GM06990 (cell line): ENCODE results near the gene SV2B.

Experiments
- DNase-seq: peaks from one replicate; pipeline ENCODE4 v3.0.0-alpha.2; 2011; ENCODE audit not compliant: insufficient read length; ENCODE audit errors: extremely low read depth
- H3K27me3 ChIP-seq: replicated peaks from 2 replicates; pipeline ENCODE4 v1.6.0; 2011; ENCODE audit warnings: low read length; ENCODE audit not compliant: control insufficient read depth, insufficient read depth
- H3K36me3 ChIP-seq: 2 replicates; pipeline ENCODE4 v1.5.1; 2011; ENCODE audit warnings: low read length; ENCODE audit not compliant: control insufficient read depth, insufficient read depth
- H3K4me3 ChIP-seq: replicated peaks from 2 replicates; pipeline ENCODE4 v1.5.1; 2011; ENCODE audit warnings: low read depth, mild to moderate bottlenecking, control low read depth, low read length
- CTCF ChIP-seq: IDR thresholded peaks from 2 replicates; pipeline ENCODE4 v1.5.1; 2011; ENCODE audit warnings: low read length, control low read depth, mild to moderate bottlenecking, inconsistent platforms; ENCODE audit not compliant: insufficient read depth, poor library complexity, severe bottlenecking

Gene SV2B

GRCh38 chr15:91104111-91104510 lies 4.1 kb downstream of the SV2B start:
- Histone ChIP-seq H3K27me3 (no peaks in the 10 kb centered on the region; the same call in 1 of the 2 replicates), H3K36me3 (no peaks in the 10 kb centered on the region), H3K4me3 (no peak overlapping the region)
- no peak for DNase-seq
- TF ChIP-seq CTCF: no peak

- no peak for DNase-seq
- TF ChIP-seq CTCF: no peak
- no peaks in the 10 kb centered on the region for H3K27me3 ChIP-seq
- H3K36me3 ChIP-seq: no peaks in the 10 kb centered on the region
- no peak overlapping the region for H3K4me3 ChIP-seq
These were observed 8.4 kb downstream of the SV2B start for GRCh38 chr15:91108421-91108820.

- H3K4me3 ChIP-seq: no peak overlapping the region
- H3K36me3 ChIP-seq: no peaks in the 10 kb centered on the region
- no peak for DNase-seq
- no peak for TF ChIP-seq CTCF
- H3K27me3 ChIP-seq: no peaks in the 10 kb centered on the region
These were observed 9.8 kb downstream of the SV2B start for GRCh38 chr15:91109885-91110284.

- Histone ChIP-seq H3K27me3 (no peaks in the 10 kb centered on the region), H3K4me3 (no peak overlapping the region), H3K36me3 (no peaks in the 10 kb centered on the region)
- no peak for DNase-seq
- TF ChIP-seq CTCF: no peak
These were observed 10.3 kb downstream of the SV2B start for GRCh38 chr15:91110407-91110806.

- H3K36me3 ChIP-seq: no peaks in the 10 kb centered on the region
- DNase-seq: no peak
- no peaks in the 10 kb centered on the region for H3K27me3 ChIP-seq
These were observed 13.0 kb downstream of the SV2B start for GRCh38 chr15:91113030-91113429.

More at GRCh38 chr15:91113030-91113429, 13.0 kb downstream of the SV2B start:
- no peak for TF ChIP-seq CTCF
- H3K4me3 ChIP-seq: no peak overlapping the region
